HG02840 (cell line): Measurements from ENCODE around the gene ADAMTS12.

ENCODE experiments used
- ATAC-seq: cut with Tn5 transposase; IDR thresholded peaks from one replicate; pipeline ENCODE4 v1.9.1; 2021; ENCODE audit warnings: mild to moderate bottlenecking, moderate library complexity, moderate number of reproducible peaks; ENCODE audit not compliant: unreplicated experiment, low FRiP score

The ADAMTS12 gene

GRCh38 chr5:33621514-33621913, 270.3 kb downstream of the ADAMTS12 start:
- ATAC-seq: no peak

GRCh38 chr5:33614039-33614438, 277.8 kb downstream of the ADAMTS12 start:
- no peak for ATAC-seq

- no peak for ATAC-seq
Observed at GRCh38 chr5:33612386-33612785, 279.4 kb downstream of the ADAMTS12 start.

- no peak for ATAC-seq
Observed at GRCh38 chr5:33611877-33612276, 279.9 kb downstream of the ADAMTS12 start.

GRCh38 chr5:33608344-33609041, 283.3 kb downstream of the ADAMTS12 start:
- ATAC-seq: no peak

GRCh38 chr5:33604503-33604902, 287.3 kb downstream of the ADAMTS12 start:
- no peak for ATAC-seq

GRCh38 chr5:33601881-33602280, 289.9 kb downstream of the ADAMTS12 start:
- ATAC-seq: no peak

GRCh38 chr5:33595303-33595702, 296.5 kb downstream of the ADAMTS12 start:
- no peak for ATAC-seq

- no peak for ATAC-seq
Observed at GRCh38 chr5:33594006-33594405, 297.8 kb downstream of the ADAMTS12 start.

- no peak for ATAC-seq
Observed at GRCh38 chr5:33592245-33592644, 299.5 kb downstream of the ADAMTS12 start.

GRCh38 chr5:33588654-33589372, 303.0 kb downstream of the ADAMTS12 start:
- ATAC-seq: no peak

GRCh38 chr5:33583332-33583731, 308.5 kb downstream of the ADAMTS12 start:
- ATAC-seq: no peak

GRCh38 chr5:33582417-33582816, 309.4 kb downstream of the ADAMTS12 start:
- no peak for ATAC-seq

GRCh38 chr5:33579789-33580188, 312.0 kb downstream of the ADAMTS12 start:
- no peak for ATAC-seq

GRCh38 chr5:33579152-33579551, 312.6 kb downstream of the ADAMTS12 start:
- ATAC-seq: no peak

- ATAC-seq: no peak
Observed at GRCh38 chr5:33576726-33577590, 314.8 kb downstream of the ADAMTS12 start.

- ATAC-seq: no peak
Observed at GRCh38 chr5:33565324-33565723, 326.5 kb downstream of the ADAMTS12 start.

GRCh38 chr5:33563983-33564908, 327.5 kb downstream of the ADAMTS12 start:
- no peak for ATAC-seq

- no peak for ATAC-seq
Observed at GRCh38 chr5:33563530-33563929, 328.3 kb downstream of the ADAMTS12 start.

- no peak for ATAC-seq
Observed at GRCh38 chr5:33558489-33558888, 333.3 kb downstream of the ADAMTS12 start.
